Esophagus muscularis mucosa (tissue), 4 donors: ENCODE results near the gene BGLAP. TPM values are rescaled to one million over a fixed set of nuclear protein-coding genes. Genes with fewer than 3 reads are reported as not detected.

Source experiments
- DNase-seq: peaks from one replicate; pipeline ENCODE4 v3.0.0-alpha.2; 2017; ENCODE audit errors: extremely low spot score
- H3K27ac ChIP-seq, 4 donors: fragments of 200-600 bp; sonication (generic); replicated peaks in 1 of 4; 1 replicate in 3 of 4; 2 replicates in 1 of 4; pipeline ENCODE4 v1.5.1; 2016 to 2019; ENCODE audit warnings: mild to moderate bottlenecking in 1 of 4
- H3K27me3 ChIP-seq, 4 donors: fragments of 200-600 bp; sonication (generic); one replicate each; pipeline versions ENCODE4 v1.5.1 to v1.6.0; 2016 to 2019
- H3K36me3 ChIP-seq, 4 donors: fragments of 200-600 bp; sonication (generic); one replicate each; pipeline ENCODE4 v1.5.1; 2016 to 2019
- H3K4me1 ChIP-seq, 4 donors: fragments of 200-600 bp; sonication (generic); one replicate each; pipeline ENCODE4 v1.5.1; 2016 to 2019
- H3K4me3 ChIP-seq, 4 donors: fragments of 200-600 bp; sonication (generic); 1 replicate in 2 of 4; 2 replicates in 2 of 4; pipeline ENCODE4 v1.5.1; 2016 to 2019; ENCODE audit warnings: mild to moderate bottlenecking in 4 of 4, moderate library complexity in 1 of 4
- H3K9me3 ChIP-seq, 4 donors: fragments of 200-600 bp; sonication (generic); 1 replicate in 3 of 4; 2 replicates in 1 of 4; pipeline ENCODE4 v1.5.1; 2016 to 2019
- EP300 ChIP-seq: sonication (generic); formaldehyde crosslinking; IDR thresholded peaks from one replicate; pipeline ENCODE4 v1.6.1; 2017; ENCODE audit warnings: antibody characterized with exemption
- POLR2A ChIP-seq: fragments of 450-650 bp; IDR thresholded peaks from one replicate; pipeline ENCODE4 v1.6.1; 2017; ENCODE audit warnings: antibody characterized with exemption, moderate library complexity, mild to moderate bottlenecking, low read depth
- POLR2AphosphoS5 ChIP-seq, 2 donors: sonication (generic); formaldehyde crosslinking; IDR thresholded peaks; one replicate each; pipeline ENCODE4 v1.6.1; 2017; ENCODE audit warnings: antibody characterized with exemption in 2 of 2
- WGBS: methylation state at CpG from one replicate; pipeline ENCODE4 v1.1.5; 2018; 5-methylcytosine and 5-hydroxymethylcytosine counted together
- intact Hi-C: fragments of 100-400 bp; cut with DNase I; formaldehyde crosslinking; loops from one replicate; pipeline ENCODE4 v1.15.1; 2023
- total RNA-seq, 4 donors: library from RNA; depleted of rRNA; stranded (reverse); fragments of >200 nt; gene quantifications; one replicate each; pipeline versions ENCODE4 v1.1.0 to v1.2.1, GENCODE V29; 2016
- TF ChIP-seq, protein P1 (sequence below), 3 experiments: fragments of 200-600 bp in 2 of 3; fragments of 450-650 bp in 1 of 3; sonication (generic) in 2 of 3; IDR thresholded peaks; one replicate each; pipeline ENCODE4 v1.5.1; 2017 to 2019; ENCODE audit warnings: antibody characterized with exemption in 3 of 3, mild to moderate bottlenecking in 2 of 3, moderate library complexity in 1 of 3

BGLAP gene
- total RNA-seq, 4 donors from 2014 or later: 2.4 TPM; not detected in 3

GRCh38 chr1:156217871-156218270 is 24.1 kb upstream of the BGLAP start:
- Histone ChIP-seq H3K4me3 (no peak overlapping the region), H3K36me3 (peaks cover 0 to 50% (median 41%) of the 10 kb centered on the region in 4 donors), H3K9me3 (no peaks in the 10 kb centered on the region), H3K27me3 (no peaks in the 10 kb centered on the region), H3K27ac (peak overlapping the region; percentile 21 to 73 (median 38)), H3K4me1 (peaks cover 22 to 45% (median 38%) of the 10 kb centered on the region in 4 donors)
- WGBS: 56% methylated on average over 2 of the region's 2 CpGs
- intact Hi-C loops: no loop called here
- TF ChIP-seq POLR2A (no peak), POLR2AphosphoS5 (IDR thresholded peaks at IDR 0.05) (no peak), EP300 (no peak)
- TF ChIP-seq, protein P1, sequence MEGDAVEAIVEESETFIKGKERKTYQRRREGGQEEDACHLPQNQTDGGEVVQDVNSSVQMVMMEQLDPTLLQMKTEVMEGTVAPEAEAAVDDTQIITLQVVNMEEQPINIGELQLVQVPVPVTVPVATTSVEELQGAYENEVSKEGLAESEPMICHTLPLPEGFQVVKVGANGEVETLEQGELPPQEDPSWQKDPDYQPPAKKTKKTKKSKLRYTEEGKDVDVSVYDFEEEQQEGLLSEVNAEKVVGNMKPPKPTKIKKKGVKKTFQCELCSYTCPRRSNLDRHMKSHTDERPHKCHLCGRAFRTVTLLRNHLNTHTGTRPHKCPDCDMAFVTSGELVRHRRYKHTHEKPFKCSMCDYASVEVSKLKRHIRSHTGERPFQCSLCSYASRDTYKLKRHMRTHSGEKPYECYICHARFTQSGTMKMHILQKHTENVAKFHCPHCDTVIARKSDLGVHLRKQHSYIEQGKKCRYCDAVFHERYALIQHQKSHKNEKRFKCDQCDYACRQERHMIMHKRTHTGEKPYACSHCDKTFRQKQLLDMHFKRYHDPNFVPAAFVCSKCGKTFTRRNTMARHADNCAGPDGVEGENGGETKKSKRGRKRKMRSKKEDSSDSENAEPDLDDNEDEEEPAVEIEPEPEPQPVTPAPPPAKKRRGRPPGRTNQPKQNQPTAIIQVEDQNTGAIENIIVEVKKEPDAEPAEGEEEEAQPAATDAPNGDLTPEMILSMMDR (IDR thresholded peaks at IDR 0.05): no peak
- DNase-seq: no peak

DNA sequence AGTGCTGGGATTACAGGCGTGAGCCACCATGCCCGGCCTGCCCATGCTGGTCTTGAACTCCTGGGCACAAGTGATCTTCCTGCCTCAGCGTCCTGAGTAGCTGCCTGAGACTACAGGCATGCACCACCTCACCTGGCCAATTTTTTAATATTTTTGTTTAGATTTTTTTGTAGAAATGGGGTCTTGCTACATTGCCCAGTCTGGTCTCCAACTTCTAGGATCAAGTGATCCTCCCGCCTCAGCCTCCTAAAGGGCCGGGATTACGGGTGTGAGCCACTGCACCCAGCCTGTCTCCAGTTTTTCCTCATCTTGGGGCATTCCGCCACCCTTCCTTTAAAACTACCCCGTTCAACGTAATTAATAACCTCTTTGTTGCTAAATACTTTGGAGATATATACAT is 21.8 kb upstream of the BGLAP start:
- 93% methylated on average over 9 of the region's 9 CpGs for WGBS
- H3K36me3 ChIP-seq: peaks cover 9 to 66% (median 48%) of the 10 kb centered on the region in 4 donors

DNA sequence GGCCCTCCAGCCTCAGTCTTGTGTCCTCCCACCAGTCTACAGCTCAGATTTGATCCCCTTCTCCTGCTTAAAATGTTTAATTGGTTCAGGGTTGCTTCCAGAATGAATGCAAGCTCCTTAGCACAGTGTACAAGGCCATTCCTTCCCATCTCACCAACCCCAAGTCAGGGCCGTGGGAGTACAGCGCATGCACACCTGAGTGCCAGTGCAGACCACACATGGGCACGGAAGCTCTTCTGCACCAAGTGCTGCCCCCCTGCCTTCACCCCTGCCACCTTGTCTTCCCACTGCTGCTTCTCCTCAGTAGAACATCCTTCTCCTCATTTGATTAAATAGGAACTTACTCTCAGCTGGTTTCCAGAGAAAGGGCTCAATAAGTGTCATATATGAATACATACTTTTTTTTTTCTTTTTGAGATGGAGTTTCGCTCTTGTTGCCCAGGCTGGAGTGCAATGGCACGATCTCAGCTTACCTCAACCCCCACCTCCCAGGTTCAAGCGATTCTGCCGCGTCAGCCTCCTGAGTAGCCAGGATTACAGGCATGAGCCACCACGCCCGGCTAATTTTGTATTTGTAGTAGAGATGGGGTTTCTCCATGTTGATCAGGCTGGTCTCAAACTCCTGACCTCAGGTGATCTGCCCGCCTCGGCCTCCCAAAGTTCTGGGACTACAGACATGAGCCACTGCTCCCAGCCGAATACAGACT is 19.8 kb upstream of the BGLAP start:
- Histone ChIP-seq H3K36me3 (peaks cover 9 to 71% (median 54%) of the 10 kb centered on the region in 4 donors), H3K27ac (no peak overlapping the region), H3K4me3 (no peak overlapping the region), H3K9me3 (no peaks in the 10 kb centered on the region), H3K4me1 (peaks cover 12 to 25% (median 21%) of the 10 kb centered on the region in 4 donors), H3K27me3 (no peaks in the 10 kb centered on the region)
- no peak for TF ChIP-seq EP300
- no peak for TF ChIP-seq POLR2A
- no peak for TF ChIP-seq POLR2AphosphoS5 (IDR thresholded peaks at IDR 0.05)
- TF ChIP-seq, protein P1 (IDR thresholded peaks at IDR 0.05): no peak
- 91% methylated on average over 13 of the region's 13 CpGs for WGBS
- intact Hi-C loops: no loop called here
- DNase-seq: no peak

More for the DNA sequence above, 21.8 kb upstream of the BGLAP start:
- Histone ChIP-seq H3K27ac (no peak overlapping the region), H3K4me1 (peaks cover 7 to 30% (median 25%) of the 10 kb centered on the region in 4 donors), H3K9me3 (no peaks in the 10 kb centered on the region), H3K4me3 (no peak overlapping the region), H3K27me3 (no peaks in the 10 kb centered on the region)
- DNase-seq: no peak
- intact Hi-C loops: no loop called here
- TF ChIP-seq, protein P1 (IDR thresholded peaks at IDR 0.05): no peak
- no peak for TF ChIP-seq POLR2AphosphoS5 (IDR thresholded peaks at IDR 0.05)
- no peak for TF ChIP-seq EP300
- no peak for TF ChIP-seq POLR2A

- 11% methylated on average over 2 of the region's 2 CpGs for WGBS
- intact Hi-C loops: loop anchor here (1.0 to 2.0 kb wide), 2 partner anchors 79 to 135 kb away; no protein-coding TSS in a partner anchor
- Histone ChIP-seq H3K27ac (no peak overlapping the region), H3K36me3 (peaks cover 12 to 76% (median 56%) of the 10 kb centered on the region in 4 donors), H3K27me3 (no peaks in the 10 kb centered on the region), H3K9me3 (no peaks in the 10 kb centered on the region), H3K4me3 (no peak overlapping the region), H3K4me1 (peaks cover 7 to 27% (median 23%) of the 10 kb centered on the region in 4 donors)
- TF ChIP-seq, protein P1 (IDR thresholded peaks at IDR 0.05): no peak
- TF ChIP-seq POLR2AphosphoS5 (IDR thresholded peaks at IDR 0.05) (no peak), POLR2A (no peak), EP300 (no peak)
- DNase-seq: no peak
Measured at GRCh38 chr1:156225677-156226014, 16.3 kb upstream of the BGLAP start.
